ENCODE measurements around the gene PPL. TPM values are rescaled to one million over a fixed set of nuclear protein-coding genes. Genes with fewer than 3 reads are reported as not detected.

Gene PPL
- total and polyA plus RNA-seq, 2 of the 13 experiments (the other 11 are each of a cell fraction or from before 2014, with no cell fraction given): 5.7 to 6.6 TPM

- TF ChIP-seq, protein P1, sequence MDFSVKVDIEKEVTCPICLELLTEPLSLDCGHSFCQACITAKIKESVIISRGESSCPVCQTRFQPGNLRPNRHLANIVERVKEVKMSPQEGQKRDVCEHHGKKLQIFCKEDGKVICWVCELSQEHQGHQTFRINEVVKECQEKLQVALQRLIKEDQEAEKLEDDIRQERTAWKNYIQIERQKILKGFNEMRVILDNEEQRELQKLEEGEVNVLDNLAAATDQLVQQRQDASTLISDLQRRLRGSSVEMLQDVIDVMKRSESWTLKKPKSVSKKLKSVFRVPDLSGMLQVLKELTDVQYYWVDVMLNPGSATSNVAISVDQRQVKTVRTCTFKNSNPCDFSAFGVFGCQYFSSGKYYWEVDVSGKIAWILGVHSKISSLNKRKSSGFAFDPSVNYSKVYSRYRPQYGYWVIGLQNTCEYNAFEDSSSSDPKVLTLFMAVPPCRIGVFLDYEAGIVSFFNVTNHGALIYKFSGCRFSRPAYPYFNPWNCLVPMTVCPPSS (IDR thresholded peaks at IDR 0.05): no peak
- TF ChIP-seq TCF7L2 (IDR thresholded peaks at IDR 0.05; ENCODE audit: low read depth, low read length): no peak
- TF ChIP-seq GABPB1 (CRISPR knock-in tag; IDR thresholded peaks at IDR 0.05): peak; percentile 70
- TF ChIP-seq, protein P2, sequence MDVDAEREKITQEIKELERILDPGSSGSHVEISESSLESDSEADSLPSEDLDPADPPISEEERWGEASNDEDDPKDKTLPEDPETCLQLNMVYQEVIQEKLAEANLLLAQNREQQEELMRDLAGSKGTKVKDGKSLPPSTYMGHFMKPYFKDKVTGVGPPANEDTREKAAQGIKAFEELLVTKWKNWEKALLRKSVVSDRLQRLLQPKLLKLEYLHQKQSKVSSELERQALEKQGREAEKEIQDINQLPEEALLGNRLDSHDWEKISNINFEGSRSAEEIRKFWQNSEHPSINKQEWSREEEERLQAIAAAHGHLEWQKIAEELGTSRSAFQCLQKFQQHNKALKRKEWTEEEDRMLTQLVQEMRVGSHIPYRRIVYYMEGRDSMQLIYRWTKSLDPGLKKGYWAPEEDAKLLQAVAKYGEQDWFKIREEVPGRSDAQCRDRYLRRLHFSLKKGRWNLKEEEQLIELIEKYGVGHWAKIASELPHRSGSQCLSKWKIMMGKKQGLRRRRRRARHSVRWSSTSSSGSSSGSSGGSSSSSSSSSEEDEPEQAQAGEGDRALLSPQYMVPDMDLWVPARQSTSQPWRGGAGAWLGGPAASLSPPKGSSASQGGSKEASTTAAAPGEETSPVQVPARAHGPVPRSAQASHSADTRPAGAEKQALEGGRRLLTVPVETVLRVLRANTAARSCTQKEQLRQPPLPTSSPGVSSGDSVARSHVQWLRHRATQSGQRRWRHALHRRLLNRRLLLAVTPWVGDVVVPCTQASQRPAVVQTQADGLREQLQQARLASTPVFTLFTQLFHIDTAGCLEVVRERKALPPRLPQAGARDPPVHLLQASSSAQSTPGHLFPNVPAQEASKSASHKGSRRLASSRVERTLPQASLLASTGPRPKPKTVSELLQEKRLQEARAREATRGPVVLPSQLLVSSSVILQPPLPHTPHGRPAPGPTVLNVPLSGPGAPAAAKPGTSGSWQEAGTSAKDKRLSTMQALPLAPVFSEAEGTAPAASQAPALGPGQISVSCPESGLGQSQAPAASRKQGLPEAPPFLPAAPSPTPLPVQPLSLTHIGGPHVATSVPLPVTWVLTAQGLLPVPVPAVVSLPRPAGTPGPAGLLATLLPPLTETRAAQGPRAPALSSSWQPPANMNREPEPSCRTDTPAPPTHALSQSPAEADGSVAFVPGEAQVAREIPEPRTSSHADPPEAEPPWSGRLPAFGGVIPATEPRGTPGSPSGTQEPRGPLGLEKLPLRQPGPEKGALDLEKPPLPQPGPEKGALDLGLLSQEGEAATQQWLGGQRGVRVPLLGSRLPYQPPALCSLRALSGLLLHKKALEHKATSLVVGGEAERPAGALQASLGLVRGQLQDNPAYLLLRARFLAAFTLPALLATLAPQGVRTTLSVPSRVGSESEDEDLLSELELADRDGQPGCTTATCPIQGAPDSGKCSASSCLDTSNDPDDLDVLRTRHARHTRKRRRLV (CRISPR knock-in tag; IDR thresholded peaks at IDR 0.05): no peak
- no peak for TF ChIP-seq PCBP2 (optimal IDR thresholded peaks at IDR 0.05; ENCODE audit: low read depth, low read length, poor library complexity, severe bottlenecking)
- TF ChIP-seq HDAC2 (CRISPR knock-in tag; IDR thresholded peaks at IDR 0.05): peak; percentile 62
- TF ChIP-seq KDM4B (CRISPR knock-in tag; IDR thresholded peaks at IDR 0.05): peak; percentile 43; the same call in 1 of the 2 replicates
- TF ChIP-seq ZFP62 (CRISPR knock-in tag; IDR thresholded peaks at IDR 0.05): no peak
- TF ChIP-seq ATF7-NPFF (CRISPR knock-in tag; IDR thresholded peaks at IDR 0.05; ENCODE audit: low read depth): peak; percentile 28; the same call in 1 of the 2 replicates
- TF ChIP-seq RBFOX2 (IDR thresholded peaks at IDR 0.05; ENCODE audit: low read depth, low read length): peak; percentile 75
- TF ChIP-seq MAFF (IDR thresholded peaks at IDR 0.05; ENCODE audit: low read depth, low read length): no peak
- TF ChIP-seq, protein P3, sequence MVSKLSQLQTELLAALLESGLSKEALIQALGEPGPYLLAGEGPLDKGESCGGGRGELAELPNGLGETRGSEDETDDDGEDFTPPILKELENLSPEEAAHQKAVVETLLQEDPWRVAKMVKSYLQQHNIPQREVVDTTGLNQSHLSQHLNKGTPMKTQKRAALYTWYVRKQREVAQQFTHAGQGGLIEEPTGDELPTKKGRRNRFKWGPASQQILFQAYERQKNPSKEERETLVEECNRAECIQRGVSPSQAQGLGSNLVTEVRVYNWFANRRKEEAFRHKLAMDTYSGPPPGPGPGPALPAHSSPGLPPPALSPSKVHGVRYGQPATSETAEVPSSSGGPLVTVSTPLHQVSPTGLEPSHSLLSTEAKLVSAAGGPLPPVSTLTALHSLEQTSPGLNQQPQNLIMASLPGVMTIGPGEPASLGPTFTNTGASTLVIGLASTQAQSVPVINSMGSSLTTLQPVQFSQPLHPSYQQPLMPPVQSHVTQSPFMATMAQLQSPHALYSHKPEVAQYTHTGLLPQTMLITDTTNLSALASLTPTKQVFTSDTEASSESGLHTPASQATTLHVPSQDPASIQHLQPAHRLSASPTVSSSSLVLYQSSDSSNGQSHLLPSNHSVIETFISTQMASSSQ (IDR thresholded peaks at IDR 0.05; ENCODE audit: low read depth): no peak
- TF ChIP-seq, protein P3 (CRISPR knock-in tag; IDR thresholded peaks at IDR 0.05; ENCODE audit: borderline replicate concordance): no peak; the same call in 1 of the 2 replicates
- TF ChIP-seq, protein P4, sequence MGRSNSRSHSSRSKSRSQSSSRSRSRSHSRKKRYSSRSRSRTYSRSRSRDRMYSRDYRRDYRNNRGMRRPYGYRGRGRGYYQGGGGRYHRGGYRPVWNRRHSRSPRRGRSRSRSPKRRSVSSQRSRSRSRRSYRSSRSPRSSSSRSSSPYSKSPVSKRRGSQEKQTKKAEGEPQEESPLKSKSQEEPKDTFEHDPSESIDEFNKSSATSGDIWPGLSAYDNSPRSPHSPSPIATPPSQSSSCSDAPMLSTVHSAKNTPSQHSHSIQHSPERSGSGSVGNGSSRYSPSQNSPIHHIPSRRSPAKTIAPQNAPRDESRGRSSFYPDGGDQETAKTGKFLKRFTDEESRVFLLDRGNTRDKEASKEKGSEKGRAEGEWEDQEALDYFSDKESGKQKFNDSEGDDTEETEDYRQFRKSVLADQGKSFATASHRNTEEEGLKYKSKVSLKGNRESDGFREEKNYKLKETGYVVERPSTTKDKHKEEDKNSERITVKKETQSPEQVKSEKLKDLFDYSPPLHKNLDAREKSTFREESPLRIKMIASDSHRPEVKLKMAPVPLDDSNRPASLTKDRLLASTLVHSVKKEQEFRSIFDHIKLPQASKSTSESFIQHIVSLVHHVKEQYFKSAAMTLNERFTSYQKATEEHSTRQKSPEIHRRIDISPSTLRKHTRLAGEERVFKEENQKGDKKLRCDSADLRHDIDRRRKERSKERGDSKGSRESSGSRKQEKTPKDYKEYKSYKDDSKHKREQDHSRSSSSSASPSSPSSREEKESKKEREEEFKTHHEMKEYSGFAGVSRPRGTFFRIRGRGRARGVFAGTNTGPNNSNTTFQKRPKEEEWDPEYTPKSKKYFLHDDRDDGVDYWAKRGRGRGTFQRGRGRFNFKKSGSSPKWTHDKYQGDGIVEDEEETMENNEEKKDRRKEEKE (IDR thresholded peaks at IDR 0.05): no peak
- TF ChIP-seq HNRNPLL (IDR thresholded peaks at IDR 0.05; ENCODE audit: low read depth, low read length, poor library complexity, severe bottlenecking): peak; percentile 81
Measured at GRCh38 chr16:4936991-4937781, at the start of gene PPL (continued).

Data from HepG2 (cell line).